HepG2 (cell line): ENCODE measurements around the gene HNRNPH2. TPM values are rescaled to one million over a fixed set of nuclear protein-coding genes. Genes with fewer than 3 reads are reported as not detected.
A peak's percentile ranks its signal among the peaks of the same experiment; 100 is the strongest.

ENCODE experiments used
- ATAC-seq: fragments of 200-7000 bp; cut with Tn5 transposase; 3 replicates; pipeline ENCODE4 v1.9.1; 2020; ENCODE audit warnings: mild to moderate bottlenecking, moderate library complexity
- BruUV-seq: library from RNA; stranded (reverse); fragments of 400-500 nt; replicated peaks from 2 replicates; lab custom pipeline; 2021; lab: Mats Ljungman, UMichigan
- CTCF ChIA-PET: fragments of 300-600 bp; formaldehyde crosslinking; extraction: SDS; loops from one replicate; lab custom pipeline; 2021; ENCODE audit warnings: low total read pairs, inconsistent platforms, low intra/inter-chr PET ratio; lab: Yijun Ruan, JAX
- POLR2A ChIA-PET: fragments of 350-600 bp; sonication (Branson Sonifier 250); formaldehyde crosslinking; loops from one replicate; lab custom pipeline; 2020; ENCODE audit warnings: antibody characterized with exemption, inconsistent platforms; lab: Yijun Ruan, JAX
- DNase-seq: peaks from one replicate; pipeline ENCODE4 v3.0.0-alpha.2; 2015; ENCODE audit warnings: low spot score
- FAIRE-seq: peaks from 3 replicates; lab custom pipeline; 2011; peaks lifted over from hg19 to GRCh38; lab: Jason Lieb, UNC
- H2AFZ ChIP-seq: one replicate; pipeline ENCODE4 v1.6.1; 2011; ENCODE audit warnings: low read length, inconsistent platforms
- H3K27ac ChIP-seq: fragments of 300-600 bp; 3 replicates; pipeline ENCODE4 v1.8.0; 2011; ENCODE audit warnings: mixed run types, mild to moderate bottlenecking, mixed read lengths, low read length, inconsistent platforms; ENCODE audit not compliant: insufficient read depth; ENCODE audit errors: extremely low read length
- H3K27me3 ChIP-seq, 2 experiments: fragments of 200-600 bp in 1 of 2; 2 replicates in 1 of 2; 3 replicates in 1 of 2; pipeline versions ENCODE4 v1.6.0 to v1.8.0; 2011; ENCODE audit warnings: low read length in 2 of 2, mild to moderate bottlenecking in 2 of 2, moderate library complexity in 2 of 2, inconsistent platforms in 1 of 2; ENCODE audit not compliant: insufficient read depth in 2 of 2, control insufficient read depth in 1 of 2
- H3K36me3 ChIP-seq, 2 experiments: fragments of 200-600 bp in 1 of 2; replicated peaks in 1 of 2; 2 replicates in 1 of 2; 3 replicates in 1 of 2; pipeline versions ENCODE4 v1.5.1 to v1.8.0; 2011; ENCODE audit warnings: low read length in 2 of 2, inconsistent platforms in 1 of 2; ENCODE audit not compliant: insufficient read depth in 2 of 2, control insufficient read depth in 1 of 2
- H3K4me1 ChIP-seq: 2 replicates; pipeline ENCODE4 v1.5.1; 2012; ENCODE audit warnings: low read length, inconsistent platforms; ENCODE audit not compliant: insufficient read depth
- H3K4me2 ChIP-seq: 2 replicates; pipeline ENCODE4 v1.6.0; 2011; ENCODE audit warnings: low read depth, low read length, inconsistent platforms
- H3K4me3 ChIP-seq, 3 experiments: fragments of 200-600 bp in 1 of 3; sonication (generic), shearing (Covaris generic) in 1 of 3; replicated peaks in 1 of 3; 2 replicates each; pipeline ENCODE4 v1.5.1; 2011 to 2016; ENCODE audit warnings: low read length in 3 of 3, inconsistent platforms in 2 of 3, low read depth in 2 of 3, mild to moderate bottlenecking in 2 of 3, control low read depth in 1 of 3, mixed read lengths in 1 of 3; ENCODE audit not compliant: insufficient read depth in 1 of 3
- H3K79me2 ChIP-seq: one replicate; pipeline ENCODE4 v1.6.1; 2011; ENCODE audit warnings: low read length, inconsistent platforms; ENCODE audit not compliant: insufficient read depth
- H3K9ac ChIP-seq: 2 replicates; pipeline ENCODE4 v1.6.0; 2011; ENCODE audit warnings: mild to moderate bottlenecking, low read depth, low read length, inconsistent platforms; ENCODE audit not compliant: insufficient read depth
- H3K9me3 ChIP-seq: 2 replicates; pipeline ENCODE4 v1.5.1; 2012; ENCODE audit warnings: mild to moderate bottlenecking, low read length
- H4K20me1 ChIP-seq: 2 replicates; pipeline ENCODE4 v1.6.0; 2011; ENCODE audit warnings: inconsistent platforms, mild to moderate bottlenecking, low read length, moderate library complexity; ENCODE audit not compliant: insufficient read depth
- NFRKB ChIP-seq: fragments of 450-650 bp; IDR thresholded peaks from 2 replicates; pipeline ENCODE4 v1.6.1; 2017
- RFXAP ChIP-seq: sonication (generic); formaldehyde crosslinking; IDR thresholded peaks from 2 replicates; pipeline ENCODE4 v1.4.0; 2020; ENCODE audit warnings: missing genetic modification reagents, borderline replicate concordance
- SRF ChIP-seq: IDR thresholded peaks from 2 replicates; pipeline ENCODE4 v1.6.1; 2011; ENCODE audit warnings: mild to moderate bottlenecking, low read depth, low read length, moderate library complexity
- TOPORS ChIP-seq: sonication (generic); formaldehyde crosslinking; IDR thresholded peaks from 2 replicates; pipeline ENCODE4 v1.8.0; 2023; ENCODE audit warnings: mild to moderate bottlenecking, missing genetic modification reagents
- ZNF761 ChIP-seq: sonication (generic); formaldehyde crosslinking; conservative IDR thresholded peaks from 2 replicates; pipeline ENCODE4 v1.4.0; 2020; ENCODE audit warnings: mild to moderate bottlenecking, missing genetic modification reagents
- WGBS: methylation state at CpG from one replicate; pipeline ENCODE4 v1.1.6; 2017; ENCODE audit warnings: low lambda C conversion rate; 5-methylcytosine and 5-hydroxymethylcytosine counted together
- in situ Hi-C: cut with HindIII; loops from 2 replicates; pipeline ENCODE4 v1.10.0; 2017; ENCODE audit warnings: low pct_unique_long_range_greater_than_20kb; ENCODE audit not compliant: extremely low pct_ligation_motif_present
- intact Hi-C: fragments of 100-400 bp; cut with micrococcal nuclease; formaldehyde crosslinking; loops from one replicate; pipeline ENCODE4 v1.10.0; 2022; ENCODE audit not compliant: unreplicated experiment
- polyA plus RNA-seq, 8 experiments: library from polyadenylated mRNA; depleted of rRNA in 3 of 8; stranded (reverse) in 7 of 8; unstranded in 1 of 8; fragments of >200 nt; fragmentation: Illumina TruSeq in 4 of 8; extraction: Trizol in 4 of 8; gene quantifications; 2 replicates each; pipeline versions ENCODE4 v1.2.1 to v1.2.3, GENCODE V29; 2011 to 2016; ENCODE audit warnings: low read depth in 4 of 8, missing spikeins in 1 of 8, mixed read lengths in 1 of 8; ENCODE audit not compliant: insufficient read depth in 1 of 8
- total RNA-seq, 5 experiments: library from RNA; depleted of rRNA; stranded (reverse); fragments of >200 nt; fragmentation: Illumina TruSeq; extraction: Trizol; gene quantifications; 2 replicates each; pipeline ENCODE4 v1.2.3, GENCODE V29; 2016; ENCODE audit warnings: low read depth in 1 of 5
- TF ChIP-seq, protein P1 (sequence below): sonication (generic); formaldehyde crosslinking; IDR thresholded peaks from 2 replicates; pipeline ENCODE4 v1.4.0; 2020; ENCODE audit warnings: missing genetic modification reagents
- TF ChIP-seq, protein P2 (sequence below): sonication (generic); formaldehyde crosslinking; IDR thresholded peaks from 2 replicates; pipeline ENCODE4 v1.4.0; 2020; ENCODE audit warnings: mild to moderate bottlenecking, missing genetic modification reagents
- TF ChIP-seq, protein P3 (sequence below): sonication (generic); formaldehyde crosslinking; IDR thresholded peaks from 2 replicates; pipeline ENCODE4 v1.4.0; 2020; ENCODE audit warnings: missing genetic modification reagents

The HNRNPH2 gene
- total and polyA plus RNA-seq, 2 of the 13 experiments (the other 11 are each of a cell fraction or from before 2014, with no cell fraction given), result 23.8 to 56.9 TPM

DNA sequence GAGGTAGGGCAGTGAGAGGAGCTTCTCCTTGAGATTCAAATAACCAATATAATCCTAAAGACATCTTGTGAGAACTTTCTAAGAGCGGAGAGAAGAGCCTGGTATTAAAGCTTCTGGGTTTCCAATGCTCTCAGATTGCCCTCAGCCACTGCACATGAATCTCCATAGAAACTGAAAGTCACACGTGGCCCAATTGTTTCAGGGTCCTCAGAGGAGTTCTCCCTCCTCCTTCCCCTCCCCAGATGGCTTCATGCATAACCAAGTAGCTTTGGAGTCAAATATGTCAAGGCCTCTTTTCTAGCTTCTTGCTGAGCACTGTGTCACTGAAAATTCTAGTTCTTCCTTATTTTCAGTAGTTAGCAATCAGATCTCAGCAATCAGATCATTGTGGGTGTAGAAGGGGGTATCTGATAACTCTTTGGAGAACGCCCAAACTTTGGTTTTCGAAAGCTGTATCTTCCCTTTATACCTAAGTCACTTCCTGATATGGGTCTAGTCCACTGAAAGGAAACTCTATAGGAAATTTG, 24.3 kb upstream of the HNRNPH2 start:
- 0% methylated on average over 4 of the region's 4 CpGs for WGBS
- DNase-seq, result no peak
- Histone ChIP-seq H3K27me3 (no peaks in the 10 kb centered on the region), H3K36me3 (no peaks in the 10 kb centered on the region), H2AFZ (no peak overlapping the region), H3K9me3 (no peaks in the 10 kb centered on the region), H3K4me2 (peak overlapping the region; percentile 23; the same call in 1 of the 2 replicates), H3K27ac (no peak overlapping the region), H3K79me2 (no peaks in the 10 kb centered on the region), H4K20me1 (no peaks in the 10 kb centered on the region), H3K4me3 (no peak overlapping the region), H3K9ac (no peak overlapping the region), H3K4me1 (no peaks in the 10 kb centered on the region)
- no TSS peak for BruUV-seq
- POLR2A ChIA-PET, result no interaction called here
- CTCF ChIA-PET, result no interaction called here
- intact Hi-C loops, result no loop called here
- no peak for FAIRE-seq
- TF ChIP-seq RFXAP (CRISPR knock-in tag) (no peak), TOPORS (no peak), SRF (no peak), NFRKB (no peak), ZNF761 (CRISPR knock-in tag) (no peak)
- TF ChIP-seq, protein P1, sequence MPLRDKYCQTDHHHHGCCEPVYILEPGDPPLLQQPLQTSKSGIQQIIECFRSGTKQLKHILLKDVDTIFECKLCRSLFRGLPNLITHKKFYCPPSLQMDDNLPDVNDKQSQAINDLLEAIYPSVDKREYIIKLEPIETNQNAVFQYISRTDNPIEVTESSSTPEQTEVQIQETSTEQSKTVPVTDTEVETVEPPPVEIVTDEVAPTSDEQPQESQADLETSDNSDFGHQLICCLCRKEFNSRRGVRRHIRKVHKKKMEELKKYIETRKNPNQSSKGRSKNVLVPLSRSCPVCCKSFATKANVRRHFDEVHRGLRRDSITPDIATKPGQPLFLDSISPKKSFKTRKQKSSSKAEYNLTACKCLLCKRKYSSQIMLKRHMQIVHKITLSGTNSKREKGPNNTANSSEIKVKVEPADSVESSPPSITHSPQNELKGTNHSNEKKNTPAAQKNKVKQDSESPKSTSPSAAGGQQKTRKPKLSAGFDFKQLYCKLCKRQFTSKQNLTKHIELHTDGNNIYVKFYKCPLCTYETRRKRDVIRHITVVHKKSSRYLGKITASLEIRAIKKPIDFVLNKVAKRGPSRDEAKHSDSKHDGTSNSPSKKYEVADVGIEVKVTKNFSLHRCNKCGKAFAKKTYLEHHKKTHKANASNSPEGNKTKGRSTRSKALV (CRISPR knock-in tag), result no peak
- TF ChIP-seq, protein P2, sequence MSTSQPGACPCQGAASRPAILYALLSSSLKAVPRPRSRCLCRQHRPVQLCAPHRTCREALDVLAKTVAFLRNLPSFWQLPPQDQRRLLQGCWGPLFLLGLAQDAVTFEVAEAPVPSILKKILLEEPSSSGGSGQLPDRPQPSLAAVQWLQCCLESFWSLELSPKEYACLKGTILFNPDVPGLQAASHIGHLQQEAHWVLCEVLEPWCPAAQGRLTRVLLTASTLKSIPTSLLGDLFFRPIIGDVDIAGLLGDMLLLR (CRISPR knock-in tag), result no peak
- TF ChIP-seq, protein P3, sequence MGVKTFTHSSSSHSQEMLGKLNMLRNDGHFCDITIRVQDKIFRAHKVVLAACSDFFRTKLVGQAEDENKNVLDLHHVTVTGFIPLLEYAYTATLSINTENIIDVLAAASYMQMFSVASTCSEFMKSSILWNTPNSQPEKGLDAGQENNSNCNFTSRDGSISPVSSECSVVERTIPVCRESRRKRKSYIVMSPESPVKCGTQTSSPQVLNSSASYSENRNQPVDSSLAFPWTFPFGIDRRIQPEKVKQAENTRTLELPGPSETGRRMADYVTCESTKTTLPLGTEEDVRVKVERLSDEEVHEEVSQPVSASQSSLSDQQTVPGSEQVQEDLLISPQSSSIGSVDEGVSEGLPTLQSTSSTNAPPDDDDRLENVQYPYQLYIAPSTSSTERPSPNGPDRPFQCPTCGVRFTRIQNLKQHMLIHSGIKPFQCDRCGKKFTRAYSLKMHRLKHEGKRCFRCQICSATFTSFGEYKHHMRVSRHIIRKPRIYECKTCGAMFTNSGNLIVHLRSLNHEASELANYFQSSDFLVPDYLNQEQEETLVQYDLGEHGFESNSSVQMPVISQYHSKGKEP, result no peak
- no peak for ATAC-seq
- in situ Hi-C loops, result no loop called here
